Activated CD4-positive, alpha-beta T cell treated with anti-CD3 and anti-CD28 coated beads for 36 hours (primary cell): ENCODE results near the gene ASTN2. TPM values are rescaled to one million over a fixed set of nuclear protein-coding genes. Genes with fewer than 3 reads are reported as not detected.

ENCODE experiments used
- ATAC-seq: fragments of 200-7000 bp; cut with Tn5 transposase; one replicate; pipeline ENCODE4 v1.10.0; 2021; ENCODE audit warnings: mild to moderate bottlenecking, moderate library complexity
- CTCF ChIA-PET: fragments of 350-600 bp; sonication (Branson Sonifier 250); formaldehyde crosslinking; loops from one replicate; lab custom pipeline; 2021; ENCODE audit warnings: antibody characterized with exemption; lab: Charles Lee
- POLR2A ChIA-PET: fragments of 350-600 bp; sonication (Branson Sonifier 250); formaldehyde crosslinking; loops from one replicate; lab custom pipeline; 2021; ENCODE audit warnings: antibody characterized with exemption, inconsistent platforms; lab: Charles Lee
- DNase-seq: peaks from one replicate; pipeline ENCODE4 v3.0.0-alpha.2; 2020
- H3K27ac Mint-ChIP-seq: one replicate; pipeline ENCODE4 v1.8.0; 2021; ENCODE audit warnings: mixed read lengths
- H3K27me3 Mint-ChIP-seq: one replicate; pipeline ENCODE4 v1.8.0; 2021; ENCODE audit warnings: mixed read lengths
- H3K36me3 Mint-ChIP-seq: one replicate; pipeline ENCODE4 v1.8.0; 2021; ENCODE audit warnings: low read depth, mixed read lengths
- H3K4me1 Mint-ChIP-seq: one replicate; pipeline ENCODE4 v1.8.0; 2021; ENCODE audit warnings: mixed read lengths
- H3K4me3 Mint-ChIP-seq: one replicate; pipeline ENCODE4 v1.8.0; 2021; ENCODE audit warnings: mild to moderate bottlenecking, moderate library complexity, mixed read lengths
- H3K9me3 Mint-ChIP-seq: one replicate; pipeline ENCODE4 v1.8.0; 2021; ENCODE audit warnings: low read depth, mixed read lengths
- intact Hi-C, 2 experiments: fragments of 100-400 bp; cut with DNase I in 1 of 2; cut with micrococcal nuclease in 1 of 2; formaldehyde crosslinking; loops; one replicate each; pipeline versions ENCODE4 v1.14.2 to v1.15.1; 2022 to 2024; cut with DNase I, micrococcal nuclease
- total RNA-seq, 2 experiments: library from RNA; stranded (reverse); gene quantifications; one replicate each; pipeline ENCODE4 v1.2.3, GENCODE V29; 2021

ASTN2 gene
- total RNA-seq, 2 experiments from 2014 or later, result 3.0 to 4.2 TPM

DNA sequence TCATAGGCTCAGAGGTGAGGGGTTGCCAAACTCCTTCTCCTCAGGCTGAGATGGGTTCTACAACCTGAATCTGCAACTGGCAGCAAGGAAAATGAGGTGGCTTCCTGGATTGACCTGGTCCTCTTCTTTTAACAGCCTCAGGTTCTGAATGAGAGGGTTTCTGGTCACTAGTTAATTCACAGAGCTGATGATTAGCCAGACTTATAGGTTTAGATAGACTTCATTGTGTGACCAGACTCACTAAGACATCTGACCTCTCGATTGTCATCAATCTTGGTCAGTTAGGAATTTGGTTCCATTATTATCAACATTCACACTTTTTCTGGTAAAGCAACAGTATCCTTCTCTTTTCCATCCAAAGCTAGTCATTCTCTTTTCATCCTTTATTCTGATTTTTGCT, 1003.4 kb downstream of the ASTN2 start:
- no peak for DNase-seq
- Mint-ChIP-seq H3K4me1 (no peaks in the 10 kb centered on the region), H3K9me3 (no peaks in the 10 kb centered on the region), H3K27me3 (no peaks in the 10 kb centered on the region), H3K36me3 (peaks cover 7% of the 10 kb centered on the region), H3K4me3 (no peak overlapping the region), H3K27ac (no peak overlapping the region)
- ChIA-PET POLR2A (no interaction called here), CTCF (no interaction called here)
- no peak for ATAC-seq
- intact Hi-C loops, result no loop called here

DNA sequence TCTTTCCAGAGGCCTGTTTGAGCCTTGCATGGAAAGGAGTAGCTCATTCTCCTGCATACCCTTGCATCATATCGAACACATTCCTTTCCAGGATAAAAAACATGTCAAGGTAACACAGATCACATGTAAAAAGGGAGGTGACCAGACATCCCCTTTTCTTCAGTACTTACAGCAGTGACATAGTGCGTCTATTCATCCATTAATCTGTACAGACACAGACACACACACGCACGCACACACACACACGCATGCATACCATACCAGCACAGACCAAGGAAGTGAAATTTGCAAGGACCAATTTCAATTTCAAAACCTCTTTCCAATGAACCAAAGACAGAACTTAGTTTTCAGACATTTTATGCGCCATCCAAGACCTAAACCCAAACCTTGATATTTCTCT, 1005.2 kb downstream of the ASTN2 start:
- ATAC-seq (no peak), DNase-seq (no peak)
- Mint-ChIP-seq H3K9me3 (no peaks in the 10 kb centered on the region), H3K4me1 (no peaks in the 10 kb centered on the region), H3K27ac (no peak overlapping the region), H3K36me3 (peaks cover 7% of the 10 kb centered on the region), H3K4me3 (no peak overlapping the region), H3K27me3 (no peaks in the 10 kb centered on the region)
- CTCF ChIA-PET, result no interaction called here
- intact Hi-C loops, result no loop called here
- POLR2A ChIA-PET, result no interaction called here

DNA sequence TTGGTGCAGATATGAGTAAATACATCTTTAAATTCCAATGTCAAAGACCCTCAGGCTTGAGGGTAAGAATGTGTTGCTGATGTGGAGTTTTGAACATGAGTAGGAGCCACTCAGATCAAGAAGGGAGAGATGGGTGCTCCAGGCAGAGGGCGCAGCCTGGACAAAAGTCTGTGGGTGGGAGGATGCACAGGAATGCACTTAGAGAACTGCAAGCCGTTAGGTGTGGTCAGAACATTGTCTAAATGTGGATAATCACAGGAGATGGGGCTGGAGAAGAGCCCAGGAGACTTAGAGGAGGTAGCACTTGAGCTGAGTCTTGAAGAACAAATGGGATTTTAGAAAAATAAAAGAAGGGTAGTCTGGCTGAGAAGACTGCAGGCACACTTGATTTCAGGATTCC, 1005.7 kb downstream of the ASTN2 start:
- Mint-ChIP-seq H3K4me3 (no peak overlapping the region), H3K9me3 (no peaks in the 10 kb centered on the region), H3K4me1 (no peaks in the 10 kb centered on the region), H3K27ac (no peak overlapping the region), H3K27me3 (no peaks in the 10 kb centered on the region), H3K36me3 (peaks cover 7% of the 10 kb centered on the region)
- intact Hi-C loops, result no loop called here
- ChIA-PET POLR2A (no interaction called here), CTCF (no interaction called here)
- no peak for ATAC-seq
- DNase-seq, result no peak

DNA sequence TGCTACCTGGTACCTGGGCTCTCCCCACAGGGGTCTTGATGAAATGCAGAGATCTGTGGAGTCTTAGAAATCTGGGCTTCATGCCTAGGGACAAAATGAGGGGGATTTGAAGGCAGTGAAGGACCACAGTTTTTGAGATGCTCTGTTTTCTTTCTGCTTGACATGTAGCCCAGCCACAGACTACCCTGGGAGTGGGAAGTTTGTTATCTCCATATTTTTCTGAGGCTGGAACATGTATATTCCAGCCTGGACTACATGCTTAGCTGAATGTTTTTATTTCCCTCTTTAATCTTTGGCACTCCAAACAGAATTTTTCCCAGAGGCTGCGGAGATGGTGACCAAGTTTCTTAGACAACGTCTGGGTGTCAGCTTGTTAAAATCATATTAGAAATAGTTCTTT, 1008.4 kb downstream of the ASTN2 start:
- POLR2A ChIA-PET, result no interaction called here
- DNase-seq (no peak), ATAC-seq (no peak)
- CTCF ChIA-PET, result no interaction called here
- H3K4me3 Mint-ChIP-seq, result no peak overlapping the region
- H3K4me1 Mint-ChIP-seq, result no peaks in the 10 kb centered on the region
- no peaks in the 10 kb centered on the region for H3K27me3 Mint-ChIP-seq
- no peak overlapping the region for H3K27ac Mint-ChIP-seq
- no peaks in the 10 kb centered on the region for H3K9me3 Mint-ChIP-seq
- H3K36me3 Mint-ChIP-seq, result peaks cover 5% of the 10 kb centered on the region
- intact Hi-C loops, result no loop called here

DNA sequence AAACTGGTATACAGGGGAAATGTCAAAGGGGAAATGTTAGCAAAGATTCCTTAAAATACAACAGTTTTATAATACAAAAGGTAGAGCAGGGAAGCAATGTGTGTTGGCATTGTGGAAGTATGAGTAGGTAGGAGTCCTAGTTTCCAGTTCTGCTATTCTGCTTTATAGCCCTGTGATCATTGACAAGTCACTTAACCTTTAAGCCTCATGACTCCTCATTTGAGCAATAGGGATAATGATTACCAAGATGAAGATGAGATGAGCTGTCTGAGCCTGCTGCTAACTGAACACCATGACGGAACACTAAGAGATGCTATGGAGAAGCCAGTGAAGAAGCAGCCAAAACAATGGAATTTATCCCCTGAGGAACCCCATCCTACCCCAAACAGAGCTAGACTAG, 1009.5 kb downstream of the ASTN2 start:
- CTCF ChIA-PET, result interaction anchor here (0.6 kb wide), 1 partner anchor 913 kb away, joined by 3 read pairs; no protein-coding TSS in a partner anchor
- Mint-ChIP-seq H3K36me3 (peaks cover 5% of the 10 kb centered on the region), H3K27ac (no peak overlapping the region), H3K4me3 (no peak overlapping the region), H3K27me3 (no peaks in the 10 kb centered on the region), H3K4me1 (no peaks in the 10 kb centered on the region), H3K9me3 (no peaks in the 10 kb centered on the region)
- ATAC-seq, result no peak
- POLR2A ChIA-PET, result no interaction called here
- intact Hi-C loops, result no loop called here
- no peak for DNase-seq

DNA sequence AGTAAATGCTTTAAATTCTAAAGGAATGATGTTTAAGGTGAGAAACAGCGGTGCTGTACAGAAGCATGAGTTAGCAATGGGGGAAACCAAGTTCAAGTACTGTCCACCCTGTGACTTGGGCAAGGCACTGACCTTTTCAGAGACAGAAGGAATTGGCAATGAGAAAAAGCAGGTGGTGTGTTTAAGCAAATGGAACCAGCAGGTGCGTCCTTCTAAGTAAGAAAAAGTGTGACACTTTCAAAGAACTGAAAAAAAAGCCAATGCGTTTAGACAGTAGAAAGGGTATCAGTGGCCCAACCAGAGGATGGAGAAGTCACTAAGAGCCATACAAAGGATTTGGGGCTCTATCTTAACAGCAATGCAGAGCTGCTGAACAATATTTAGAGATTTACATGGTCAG, 1010.6 kb downstream of the ASTN2 start:
- Mint-ChIP-seq H3K9me3 (no peaks in the 10 kb centered on the region), H3K27me3 (no peaks in the 10 kb centered on the region), H3K4me3 (no peak overlapping the region), H3K36me3 (peaks cover 5% of the 10 kb centered on the region), H3K27ac (no peak overlapping the region), H3K4me1 (no peaks in the 10 kb centered on the region)
- ATAC-seq (no peak), DNase-seq (no peak)
- ChIA-PET POLR2A (no interaction called here), CTCF (no interaction called here)
- intact Hi-C loops, result no loop called here

DNA sequence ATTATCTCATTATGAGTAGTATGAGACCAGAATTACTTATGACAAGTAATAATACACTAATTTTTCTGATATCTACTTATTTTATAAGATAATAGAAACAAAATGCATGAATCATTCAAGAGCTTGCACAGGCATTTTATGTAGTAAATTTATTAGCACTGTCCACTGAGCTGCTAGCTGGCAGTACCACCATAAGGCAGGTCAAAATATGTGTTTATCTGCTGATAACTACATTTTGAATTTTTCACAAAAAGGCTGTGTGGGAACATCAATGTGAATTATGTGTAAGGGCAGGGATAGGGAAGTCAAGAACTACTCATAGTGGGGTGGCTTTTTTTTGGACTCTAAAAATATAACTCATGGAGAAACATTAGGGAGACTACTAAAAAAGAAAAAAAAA, 1011.7 kb downstream of the ASTN2 start:
- H3K27me3 Mint-ChIP-seq, result no peaks in the 10 kb centered on the region
- ATAC-seq (no peak), DNase-seq (no peak)
- CTCF ChIA-PET, result no interaction called here
- POLR2A ChIA-PET, result no interaction called here
- H3K27ac Mint-ChIP-seq, result no peak overlapping the region
- H3K36me3 Mint-ChIP-seq, result peaks cover 3% of the 10 kb centered on the region
- H3K4me3 Mint-ChIP-seq, result no peak overlapping the region
- H3K9me3 Mint-ChIP-seq, result no peaks in the 10 kb centered on the region
- intact Hi-C loops, result no loop called here
- no peaks in the 10 kb centered on the region for H3K4me1 Mint-ChIP-seq

DNA sequence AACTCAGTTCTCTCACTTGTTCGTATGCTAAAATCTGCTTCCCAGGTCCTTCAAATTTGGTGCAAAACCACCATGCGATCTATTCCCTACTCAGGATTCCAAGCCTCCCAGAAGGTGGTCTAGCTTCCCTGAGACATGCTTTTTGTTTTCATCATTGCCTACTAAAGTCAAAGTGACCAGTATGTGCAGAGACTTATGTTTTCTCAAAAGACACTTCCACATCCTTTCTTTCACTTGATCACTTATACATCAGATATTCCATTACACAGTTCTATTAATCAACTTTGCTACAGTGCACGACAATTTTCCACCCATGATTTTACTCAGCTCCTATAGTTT, 1019.2 kb downstream of the ASTN2 start:
- Mint-ChIP-seq H3K9me3 (no peaks in the 10 kb centered on the region), H3K27me3 (no peaks in the 10 kb centered on the region), H3K4me1 (no peaks in the 10 kb centered on the region), H3K4me3 (no peak overlapping the region), H3K36me3 (no peaks in the 10 kb centered on the region), H3K27ac (no peak overlapping the region)
- ATAC-seq, result no peak
- DNase-seq, result no peak
- POLR2A ChIA-PET, result no interaction called here
- CTCF ChIA-PET, result no interaction called here
- intact Hi-C loops, result no loop called here

DNA sequence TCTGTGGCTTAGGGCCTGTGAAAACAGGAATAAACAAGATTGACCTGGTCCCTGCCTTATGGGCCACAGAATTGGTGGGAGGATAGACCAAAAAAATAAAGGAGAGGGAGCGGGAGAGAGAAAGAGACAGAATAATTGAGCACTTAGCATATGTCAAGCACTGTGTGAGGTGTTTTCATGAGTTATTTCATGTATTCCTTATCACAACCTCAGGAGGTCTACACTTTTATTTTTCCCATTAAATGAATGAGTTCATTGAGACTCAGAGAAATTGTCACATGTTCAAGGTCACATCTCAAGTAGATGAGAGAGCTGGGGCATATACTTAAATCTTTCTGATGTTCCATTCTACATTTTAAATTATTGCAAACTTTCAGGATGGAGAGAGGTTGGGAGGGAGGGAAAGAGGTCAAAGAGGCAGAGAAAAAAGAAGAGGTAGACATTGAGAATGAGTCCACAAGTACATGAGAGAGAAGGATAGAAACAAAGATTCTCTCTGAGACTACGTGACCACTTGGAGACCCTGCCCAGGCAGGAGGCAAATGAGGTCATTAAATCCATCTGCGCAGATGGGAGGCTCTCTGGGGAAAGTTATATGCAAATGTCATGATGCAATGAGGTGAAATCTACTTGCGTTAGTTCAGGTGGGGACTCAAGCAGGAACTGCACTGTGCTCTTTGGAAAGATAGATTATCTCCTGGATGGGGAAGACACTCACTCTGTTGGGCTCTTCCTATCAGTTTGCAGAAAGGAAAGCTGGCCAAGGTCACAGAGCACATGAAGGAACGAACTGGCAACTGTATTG, 1019.8 kb downstream of the ASTN2 start:
- no peaks in the 10 kb centered on the region for H3K27me3 Mint-ChIP-seq
- ATAC-seq, result no peak
- H3K9me3 Mint-ChIP-seq, result no peaks in the 10 kb centered on the region
- H3K36me3 Mint-ChIP-seq, result no peaks in the 10 kb centered on the region
- intact Hi-C loops, result no loop called here
- H3K4me3 Mint-ChIP-seq, result no peak overlapping the region
- ChIA-PET POLR2A (no interaction called here), CTCF (no interaction called here)
- H3K27ac Mint-ChIP-seq, result no peak overlapping the region
- H3K4me1 Mint-ChIP-seq, result no peaks in the 10 kb centered on the region
- no peak for DNase-seq

DNA sequence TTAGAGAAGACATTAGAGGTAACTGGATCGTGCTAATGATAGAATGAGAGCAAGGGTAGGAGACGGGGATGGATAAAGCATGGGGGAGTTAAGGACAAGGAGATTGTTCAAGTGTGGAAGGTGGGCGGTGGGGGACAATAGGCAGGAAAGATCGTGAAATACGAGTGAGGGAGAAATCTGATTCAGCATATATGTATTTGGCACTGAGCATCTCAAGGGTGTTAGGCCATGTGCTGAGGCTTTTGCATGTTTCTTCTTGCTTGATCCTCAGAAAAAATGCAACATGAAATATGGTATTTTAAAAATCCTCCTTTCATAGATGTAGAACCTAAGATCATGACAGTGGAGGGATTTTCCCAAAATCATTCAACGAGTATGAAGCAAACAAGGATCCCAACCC, 1020.8 kb downstream of the ASTN2 start:
- CTCF ChIA-PET, result no interaction called here
- no peaks in the 10 kb centered on the region for H3K27me3 Mint-ChIP-seq
- intact Hi-C loops, result no loop called here
- H3K4me1 Mint-ChIP-seq, result no peaks in the 10 kb centered on the region
- no peak for DNase-seq
- POLR2A ChIA-PET, result no interaction called here
- ATAC-seq, result no peak
- H3K4me3 Mint-ChIP-seq, result no peak overlapping the region
- no peaks in the 10 kb centered on the region for H3K9me3 Mint-ChIP-seq
- H3K27ac Mint-ChIP-seq, result no peak overlapping the region
- H3K36me3 Mint-ChIP-seq, result no peaks in the 10 kb centered on the region

DNA sequence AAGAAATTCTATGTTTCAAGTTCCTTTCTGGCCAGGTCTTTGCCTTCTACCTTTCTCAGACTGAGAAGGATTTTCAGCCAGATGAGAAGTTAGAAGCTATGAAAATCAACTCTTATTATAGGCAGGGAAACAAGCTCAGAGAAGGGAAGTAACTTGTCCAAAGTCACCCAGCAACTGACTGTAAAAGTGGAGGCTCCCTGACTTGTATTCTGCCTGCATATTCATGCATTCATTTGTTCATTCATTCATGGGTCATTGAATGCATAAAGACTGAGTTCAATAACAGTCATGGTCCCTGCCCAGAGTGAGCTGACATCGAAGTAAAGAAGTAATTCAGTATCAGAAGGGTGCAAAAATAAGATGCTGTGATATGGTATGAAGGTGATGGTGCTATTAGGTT, 1021.7 kb downstream of the ASTN2 start:
- Mint-ChIP-seq H3K36me3 (no peaks in the 10 kb centered on the region), H3K27me3 (no peaks in the 10 kb centered on the region), H3K27ac (no peak overlapping the region), H3K4me3 (no peak overlapping the region), H3K9me3 (no peaks in the 10 kb centered on the region), H3K4me1 (no peaks in the 10 kb centered on the region)
- POLR2A ChIA-PET, result no interaction called here
- CTCF ChIA-PET, result no interaction called here
- intact Hi-C loops, result no loop called here
- ATAC-seq, result no peak
- DNase-seq, result no peak

DNA sequence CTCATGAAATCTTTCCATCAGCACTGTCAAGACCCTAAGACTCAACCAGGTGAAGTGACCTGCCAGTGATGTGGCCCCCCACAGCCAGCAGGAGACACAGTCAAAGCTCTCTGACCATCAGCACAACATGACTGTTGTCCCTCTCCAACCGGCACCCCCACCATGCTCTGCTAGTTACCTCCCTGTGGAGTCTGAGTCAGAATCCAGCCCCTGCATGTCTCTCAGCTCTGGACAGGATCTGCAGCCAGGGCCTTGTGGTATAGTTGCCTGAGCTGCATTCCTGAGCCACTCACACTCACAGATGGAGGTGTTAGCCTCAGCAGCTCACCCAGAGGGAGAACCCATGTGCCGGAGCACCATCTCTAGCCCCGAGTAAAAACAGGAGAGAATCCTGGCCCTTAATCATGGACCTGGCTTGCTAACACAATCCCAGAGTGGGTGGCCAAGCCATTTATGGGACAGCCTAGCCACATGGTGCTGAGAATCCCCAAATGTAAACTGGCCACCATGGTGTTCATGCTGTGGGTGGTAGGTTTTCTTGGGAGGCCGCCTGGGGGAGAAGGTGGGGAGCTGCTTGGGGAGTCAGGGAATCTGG, 1023.5 kb downstream of the ASTN2 start:
- no peak overlapping the region for H3K27ac Mint-ChIP-seq
- ChIA-PET POLR2A (no interaction called here), CTCF (no interaction called here)
- H3K9me3 Mint-ChIP-seq, result no peaks in the 10 kb centered on the region
- DNase-seq (no peak), ATAC-seq (no peak)
- no peak overlapping the region for H3K4me3 Mint-ChIP-seq
- no peaks in the 10 kb centered on the region for H3K4me1 Mint-ChIP-seq
- H3K27me3 Mint-ChIP-seq, result no peaks in the 10 kb centered on the region
- intact Hi-C loops, result no loop called here
- no peaks in the 10 kb centered on the region for H3K36me3 Mint-ChIP-seq
